Embryonic facial prominence (tissue), 1 donor: ENCODE measurements around the gene LARGE1.

Experiments used
- DNase-seq: peaks from one replicate; pipeline ENCODE4 v3.0.0-alpha.2; 2016; ENCODE audit errors: extremely low spot score

The LARGE1 gene

DNA sequence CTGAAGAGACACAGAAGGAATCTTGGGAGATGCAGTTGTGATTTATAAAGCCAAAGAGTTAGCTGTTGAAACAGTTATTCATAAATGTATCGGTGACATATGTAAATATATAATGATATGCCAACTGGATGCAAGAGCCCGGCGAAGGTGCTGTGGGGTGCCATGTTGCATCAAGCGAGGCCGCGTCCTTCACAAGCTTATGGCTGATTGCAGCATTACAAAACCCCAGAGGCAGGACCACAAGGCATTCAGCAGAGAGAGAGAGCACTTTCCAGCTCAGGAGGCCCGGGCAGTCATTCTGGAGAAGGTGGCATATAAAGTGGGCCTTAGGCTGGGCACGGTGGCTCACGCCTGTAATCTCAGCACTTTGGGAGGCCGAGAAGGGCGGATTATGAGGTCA, 65.6 kb downstream of the LARGE1 start:
- DNase-seq: no peak

- DNase-seq: no peak
Observed at GRCh38 chr22:33853200-33854097, 66.8 kb downstream of the LARGE1 start.

DNA sequence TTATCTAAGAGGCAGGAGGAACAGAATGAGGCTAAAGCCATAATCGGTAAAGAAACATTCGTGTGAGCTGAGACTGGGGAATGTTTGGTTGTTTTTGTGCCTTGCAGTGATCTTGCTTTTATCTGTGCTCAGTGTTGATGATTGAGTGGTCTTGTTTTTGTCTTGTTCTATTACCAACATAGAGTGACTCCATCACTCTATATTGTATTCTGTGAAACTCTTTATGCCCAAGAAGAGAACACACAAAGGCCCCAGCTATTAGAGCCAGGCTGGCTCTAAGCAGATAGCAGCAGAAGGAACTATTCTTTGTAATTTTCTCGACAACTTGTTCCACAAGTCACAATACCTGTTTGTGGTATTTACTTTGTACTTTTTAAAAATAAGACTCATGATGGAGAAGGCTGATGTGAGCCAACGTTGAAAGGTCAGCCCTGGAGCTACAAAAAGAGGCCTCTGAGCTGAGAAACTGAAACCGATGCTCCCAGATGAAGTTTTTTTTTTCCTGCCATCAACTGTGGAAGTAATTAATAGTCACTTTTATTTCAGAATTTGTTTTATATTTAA, 68.4 kb downstream of the LARGE1 start:
- DNase-seq: no peak

DNA sequence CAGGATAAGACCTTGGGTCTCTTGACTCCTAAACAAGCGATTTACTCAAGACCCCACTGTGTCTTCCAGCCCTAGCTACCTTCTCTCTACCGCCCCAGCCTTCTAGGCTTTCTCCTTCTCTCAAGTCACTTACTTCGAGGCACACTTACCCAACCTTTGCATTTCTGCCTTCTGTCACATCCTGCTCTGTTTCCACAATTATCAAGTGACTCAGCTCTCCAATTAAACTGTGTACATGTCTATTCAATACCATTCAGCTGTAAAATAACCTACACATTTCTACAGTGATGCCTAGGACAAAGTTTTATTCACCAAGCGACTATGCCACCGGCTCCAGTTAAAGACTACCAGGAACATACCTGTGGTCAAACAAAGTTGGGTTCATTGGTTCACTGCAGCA, 69.0 kb downstream of the LARGE1 start:
- no peak for DNase-seq

GRCh38 chr22:33850724-33851123, 69.6 kb downstream of the LARGE1 start:
- DNase-seq: no peak

- DNase-seq: no peak
Observed at GRCh38 chr22:33850193-33850592, 70.1 kb downstream of the LARGE1 start.

GRCh38 chr22:33848251-33848650, 72.0 kb downstream of the LARGE1 start:
- DNase-seq: no peak

- no peak for DNase-seq
Observed at GRCh38 chr22:33844273-33844672, 76.0 kb downstream of the LARGE1 start.

DNA sequence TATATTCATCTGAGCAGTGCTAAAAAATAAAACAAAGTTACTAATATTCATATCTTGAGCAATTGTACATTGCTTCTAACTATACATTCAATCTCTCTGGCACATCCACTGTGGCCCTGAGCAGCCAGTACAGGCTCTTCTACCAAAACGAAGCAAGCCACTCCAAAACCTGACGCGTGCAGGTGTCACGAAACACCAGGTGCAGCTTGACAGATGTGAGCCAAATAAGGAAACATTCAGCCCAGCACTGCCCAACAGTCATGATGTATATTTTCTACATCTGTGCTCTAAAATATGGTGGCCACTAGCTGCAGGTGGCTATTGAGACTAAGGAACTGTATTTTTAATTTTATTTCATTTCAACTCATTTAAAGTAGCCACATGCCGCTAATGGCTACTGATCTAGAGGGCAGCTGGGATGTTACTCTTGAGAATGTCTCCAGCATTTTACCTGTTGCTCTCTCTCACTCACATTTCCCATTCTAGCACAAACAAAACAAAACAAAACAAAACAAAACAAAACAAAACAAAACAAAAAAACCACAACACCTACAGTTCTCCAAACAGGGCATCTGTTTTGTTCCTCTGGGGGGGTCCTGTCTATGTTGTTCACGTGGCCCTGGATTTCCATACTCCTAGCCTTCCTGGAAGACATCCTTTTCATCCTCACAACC, 77.7 kb downstream of the LARGE1 start:
- no peak for DNase-seq

DNA sequence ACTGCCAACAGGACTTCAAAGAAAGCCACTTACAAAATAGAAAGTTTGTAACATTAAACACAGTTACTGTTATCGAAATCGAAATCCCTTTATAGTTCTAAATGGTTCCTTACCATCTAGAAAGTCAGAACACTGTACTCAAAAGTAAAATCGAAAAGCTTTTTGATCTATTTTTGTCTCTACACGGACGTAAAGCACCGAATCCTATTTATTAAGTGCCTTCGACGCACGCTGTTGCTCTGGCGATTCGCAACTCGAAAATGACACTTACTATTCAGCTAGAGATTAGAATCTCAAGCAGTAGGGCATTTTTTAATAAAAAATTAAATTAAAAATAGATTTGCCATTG, 78.3 kb downstream of the LARGE1 start:
- DNase-seq: no peak

- DNase-seq: no peak
Observed at GRCh38 chr22:33841281-33842005, 78.8 kb downstream of the LARGE1 start.

- no peak for DNase-seq
Observed at GRCh38 chr22:33838644-33839043, 81.6 kb downstream of the LARGE1 start.

- DNase-seq: no peak
Observed at GRCh38 chr22:33837826-33838225, 82.5 kb downstream of the LARGE1 start.

DNA sequence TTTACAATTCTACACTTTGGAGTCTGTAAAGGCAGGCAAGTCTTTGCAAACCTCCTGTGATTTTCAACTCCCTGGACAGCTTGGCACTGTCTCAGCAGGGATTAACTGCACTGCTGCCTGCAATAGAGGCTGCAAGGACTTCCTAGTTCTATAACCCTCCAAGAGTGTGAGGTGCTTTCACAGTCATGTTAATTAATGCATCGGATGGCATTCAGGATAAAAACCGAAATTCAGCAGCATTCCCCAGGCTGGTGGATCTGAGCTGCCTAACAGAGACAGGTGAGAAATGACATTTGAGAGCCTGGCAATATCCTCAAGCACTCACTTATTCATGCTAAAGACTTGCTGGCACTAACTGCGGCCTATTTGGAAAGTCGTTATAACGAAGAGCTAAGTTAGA, 85.0 kb downstream of the LARGE1 start:
- DNase-seq: no peak

DNA sequence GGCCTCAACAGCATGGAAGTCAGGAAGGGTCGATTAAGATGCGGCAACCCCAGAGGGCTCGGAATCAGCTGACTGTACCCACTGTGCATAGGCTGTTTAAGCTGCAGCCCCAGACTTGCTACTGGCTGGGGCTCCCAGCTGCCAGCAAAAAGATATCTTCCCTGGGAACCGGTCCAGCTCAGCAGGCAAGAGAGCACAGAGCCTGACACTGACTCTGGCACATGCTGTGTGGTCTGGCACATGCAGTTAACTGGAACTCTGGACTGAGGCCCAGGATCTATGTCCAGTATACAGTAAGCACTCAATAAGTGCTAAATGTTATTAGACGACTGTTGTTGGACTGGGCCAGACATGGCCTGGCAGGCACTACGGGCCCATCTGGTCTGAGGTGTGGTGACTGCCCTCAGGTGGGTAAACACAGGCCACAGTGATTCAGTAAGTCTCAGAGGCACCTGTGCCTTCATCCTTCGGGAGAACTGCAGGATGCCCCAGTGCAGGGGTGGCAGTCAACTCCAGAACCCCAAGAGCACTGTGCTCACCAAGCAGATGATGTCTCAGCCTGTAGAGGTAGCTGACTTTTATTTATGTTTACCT, 87.6 kb downstream of the LARGE1 start:
- no peak for DNase-seq

- no peak for DNase-seq
Observed at GRCh38 chr22:33831651-33832050, 88.6 kb downstream of the LARGE1 start.

GRCh38 chr22:33831207-33831606, 89.1 kb downstream of the LARGE1 start:
- DNase-seq: no peak

DNA sequence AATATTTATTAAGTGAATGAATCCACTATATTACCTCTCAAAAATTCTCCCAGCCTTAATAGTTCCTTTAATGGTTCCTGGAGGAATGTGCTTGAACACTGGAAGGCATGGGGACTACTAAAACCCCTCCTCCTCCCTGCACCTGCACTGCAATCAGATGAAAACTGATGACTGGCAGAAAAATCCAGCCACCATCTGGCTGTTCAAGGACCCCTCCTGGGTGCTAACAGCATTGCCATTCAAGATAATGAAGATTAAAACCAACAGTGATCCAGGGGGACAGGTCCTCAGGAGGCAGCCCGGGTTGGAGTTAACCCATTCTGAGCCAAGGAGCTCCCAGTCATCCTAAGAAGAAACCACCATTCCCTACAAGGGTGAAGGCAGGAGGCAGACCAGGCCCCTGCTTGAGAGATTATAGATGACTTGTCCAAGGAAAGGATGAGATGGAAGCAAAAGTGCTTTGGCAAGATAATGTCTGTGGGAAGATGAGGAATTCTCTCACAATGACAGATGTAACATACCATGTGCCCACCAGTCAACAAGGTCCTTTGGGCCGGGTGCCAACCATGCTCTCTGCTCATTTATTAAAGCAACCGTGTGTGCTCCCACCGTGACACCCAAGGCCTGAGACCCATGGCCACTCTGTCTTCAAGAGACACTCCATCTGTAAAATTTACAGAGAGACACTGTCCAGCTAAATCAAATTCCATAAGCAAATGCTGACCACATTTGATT, 90.6 kb downstream of the LARGE1 start:
- no peak for DNase-seq

GRCh38 chr22:33828302-33828701, 92.0 kb downstream of the LARGE1 start:
- DNase-seq: no peak

- DNase-seq: no peak
Observed at GRCh38 chr22:33825761-33826160, 94.5 kb downstream of the LARGE1 start.

DNA sequence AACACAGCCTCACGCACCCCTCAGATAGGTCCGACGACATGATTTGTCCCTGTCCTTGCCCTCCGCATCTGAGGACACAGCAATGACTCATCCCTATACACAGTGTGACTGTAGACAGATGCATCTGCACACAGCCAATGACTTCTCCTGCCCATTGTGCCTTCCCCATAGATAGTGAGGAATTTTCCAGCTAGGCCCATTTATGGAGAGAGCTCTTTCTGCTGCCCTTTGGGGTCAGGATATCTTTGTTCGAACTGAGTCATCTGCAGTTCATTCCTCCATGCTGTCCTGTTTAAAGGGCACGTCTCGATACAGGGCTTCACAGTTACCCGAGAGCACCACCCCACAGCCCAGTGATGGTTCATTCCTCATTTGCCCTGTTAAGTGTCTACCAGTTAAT, 96.7 kb downstream of the LARGE1 start:
- DNase-seq: no peak
